CD4-positive, alpha-beta memory T cell (primary cell): ENCODE results near the gene SERPINB1. TPM values are rescaled to one million over a fixed set of nuclear protein-coding genes. Genes with fewer than 3 reads are reported as not detected.

ENCODE experiments used
- CTCF ChIA-PET: fragments of 350-600 bp; sonication (Branson Sonifier 250); formaldehyde crosslinking; loops from one replicate; lab custom pipeline; 2021; ENCODE audit warnings: inconsistent platforms; ENCODE audit not compliant: partially characterized antibody; lab: Charles Lee
- POLR2A ChIA-PET: fragments of 350-600 bp; sonication (Branson Sonifier 250); formaldehyde crosslinking; loops from one replicate; lab custom pipeline; 2021; ENCODE audit not compliant: partially characterized antibody; lab: Charles Lee
- DNase-seq, 5 donors: peaks; one replicate each; pipeline versions ENCODE4 v3.0.0 to v3.0.0-alpha.2; 2020 to 2022; ENCODE audit warnings: mixed read lengths in 1 of 5
- H3K27ac ChIP-seq: one replicate; pipeline ENCODE4 v1.7.0; 2013; ENCODE audit warnings: low read depth, low read length
- H3K27me3 ChIP-seq: 2 replicates; pipeline ENCODE4 v1.7.0; 2013; ENCODE audit warnings: mild to moderate bottlenecking, low read length, moderate library complexity; ENCODE audit not compliant: insufficient read depth
- H3K36me3 ChIP-seq: 2 replicates; pipeline ENCODE4 v1.7.0; 2013; ENCODE audit warnings: mild to moderate bottlenecking, low read length, moderate library complexity; ENCODE audit not compliant: insufficient read depth
- H3K4me1 ChIP-seq: 2 replicates; pipeline ENCODE4 v1.7.0; 2013; ENCODE audit warnings: mild to moderate bottlenecking, low read length, moderate library complexity; ENCODE audit not compliant: insufficient read depth
- H3K4me3 ChIP-seq, 2 donors: one replicate each; pipeline ENCODE4 v1.7.0; 2013; ENCODE audit warnings: low read length in 2 of 2, mild to moderate bottlenecking in 1 of 2
- H3K9me3 ChIP-seq, 2 donors: one replicate each; pipeline ENCODE4 v1.7.0; 2013; ENCODE audit warnings: low read length in 2 of 2, control low read depth in 1 of 2; ENCODE audit not compliant: control insufficient read depth in 1 of 2
- H3K27ac Mint-ChIP-seq, 7 donors: one replicate each; pipeline ENCODE4 v1.8.0; 2020 to 2021; ENCODE audit warnings: mixed read lengths in 7 of 7, mild to moderate bottlenecking in 6 of 7, inconsistent platforms in 3 of 7, moderate library complexity in 3 of 7
- H3K27me3 Mint-ChIP-seq, 2 donors: one replicate each; pipeline ENCODE4 v1.8.0; 2020 to 2021; ENCODE audit warnings: mixed read lengths in 2 of 2
- H3K36me3 Mint-ChIP-seq, 2 donors: one replicate each; pipeline ENCODE4 v1.8.0; 2020 to 2021; ENCODE audit warnings: mixed read lengths in 2 of 2, inconsistent platforms in 1 of 2, mild to moderate bottlenecking in 1 of 2
- H3K4me1 Mint-ChIP-seq, 4 donors: one replicate each; pipeline ENCODE4 v1.8.0; 2020 to 2021; ENCODE audit warnings: mixed read lengths in 4 of 4, mild to moderate bottlenecking in 1 of 4
- H3K4me3 Mint-ChIP-seq, 8 donors: one replicate each; pipeline ENCODE4 v1.8.0; 2020 to 2021; ENCODE audit warnings: mixed read lengths in 8 of 8, mild to moderate bottlenecking in 7 of 8, moderate library complexity in 6 of 8, inconsistent platforms in 3 of 8
- H3K9me3 Mint-ChIP-seq, 8 donors: one replicate each; pipeline ENCODE4 v1.8.0; 2020 to 2021; ENCODE audit warnings: mixed read lengths in 8 of 8, mild to moderate bottlenecking in 5 of 8, inconsistent platforms in 3 of 8, moderate library complexity in 1 of 8
- intact Hi-C: fragments of 100-400 bp; cut with micrococcal nuclease; formaldehyde crosslinking; loops from one replicate; pipeline ENCODE4 v1.15.1; 2023
- polyA plus RNA-seq, 2 donors: library from polyadenylated mRNA; unstranded; fragments of 300-500 nt; fragmentation: Illumina TruSeq; gene quantifications; one replicate each; pipeline ENCODE4 v1.2.3, GENCODE V29; 2021
- total RNA-seq, 2 experiments: library from RNA; stranded (reverse); gene quantifications; one replicate each; pipeline ENCODE4 v1.2.3, GENCODE V29; 2021

SERPINB1 gene
- total and polyA plus RNA-seq, 4 experiments from 2014 or later: 56.7 to 159 (median 92.2) TPM

GRCh38 chr6:2793534-2794151 is 48.0 kb downstream of the SERPINB1 start:
- Histone ChIP-seq H3K27me3 (no peaks in the 10 kb centered on the region), H3K36me3 (no peaks in the 10 kb centered on the region), H3K4me1 (peaks cover 26% of the 10 kb centered on the region), H3K9me3 (no peaks in the 10 kb centered on the region), H3K27ac (no peak overlapping the region), H3K4me3 (no peak overlapping the region)
- CTCF ChIA-PET: interaction anchor here (0.6 to 5.8 kb wide), 5 partner anchors 10 to 657 kb away, joined by 3 to 80 read pairs (median 4); partner anchors contain the start of gene SERPINB1
- DNase-seq: peak in 3 of 5 donors; percentile 8 to 19 (median 17)
- peak overlapping the region in 7 of 8 donors; percentile 36 to 65 (median 55) for H3K4me3 Mint-ChIP-seq
- intact Hi-C loops: no loop called here
- peak overlapping the region; percentile 33 to 80 (median 67) for H3K27ac Mint-ChIP-seq
- no peaks in the 10 kb centered on the region for H3K27me3 Mint-ChIP-seq
- H3K9me3 Mint-ChIP-seq: no peaks in the 10 kb centered on the region
- POLR2A ChIA-PET: interaction anchor here (1.0 to 1.3 kb wide), 2 partner anchors 27 to 47 kb away, joined by 3 to 4 read pairs; no protein-coding TSS in a partner anchor
- peaks cover 19 to 35% (median 26%) of the 10 kb centered on the region in 4 donors for H3K4me1 Mint-ChIP-seq
- H3K36me3 Mint-ChIP-seq: peaks cover 3 to 5% of the 10 kb centered on the region in 2 donors

GRCh38 chr6:2792330-2793110 is 49.1 kb downstream of the SERPINB1 start:
- POLR2A ChIA-PET: interaction anchor here (1.2 to 2.4 kb wide), 4 partner anchors 48 to 139 kb away, joined by 3 to 13 read pairs (median 4); partner anchors contain the start of gene SERPINB1
- no peaks in the 10 kb centered on the region for H3K27me3 ChIP-seq
- H3K4me3 Mint-ChIP-seq: no peak overlapping the region
- no peaks in the 10 kb centered on the region for H3K27me3 Mint-ChIP-seq
- H3K36me3 Mint-ChIP-seq: peaks cover 7 to 10% of the 10 kb centered on the region in 2 donors
- DNase-seq: no peak
- H3K36me3 ChIP-seq: no peaks in the 10 kb centered on the region
- CTCF ChIA-PET: interaction anchor here (1.1 to 5.8 kb wide), 10 partner anchors 14 to 151 kb away, joined by 3 to 80 read pairs (median 8); partner anchors contain the start of gene SERPINB1
- H3K27ac Mint-ChIP-seq: peak overlapping the region in 4 of 7 donors; percentile 25 to 62 (median 46)
- no peak overlapping the region for H3K27ac ChIP-seq
- peaks cover 26% of the 10 kb centered on the region for H3K4me1 ChIP-seq
- intact Hi-C loops: no loop called here
- peaks cover 19 to 35% (median 26%) of the 10 kb centered on the region in 4 donors for H3K4me1 Mint-ChIP-seq
- H3K9me3 Mint-ChIP-seq: no peaks in the 10 kb centered on the region
- H3K9me3 ChIP-seq: no peaks in the 10 kb centered on the region
- H3K4me3 ChIP-seq: no peak overlapping the region

- Mint-ChIP-seq H3K36me3 (peaks cover 12 to 13% of the 10 kb centered on the region in 2 donors), H3K4me1 (peaks cover 22 to 35% (median 26%) of the 10 kb centered on the region in 4 donors), H3K4me3 (peak overlapping the region in 6 of 8 donors; percentile 17 to 61 (median 40)), H3K9me3 (no peaks in the 10 kb centered on the region), H3K27me3 (no peaks in the 10 kb centered on the region), H3K27ac (peak overlapping the region; percentile 36 to 83 (median 68))
- peaks cover 26% of the 10 kb centered on the region for H3K4me1 ChIP-seq
- H3K4me3 ChIP-seq: no peak overlapping the region
- ChIA-PET POLR2A (interaction anchor here (0.7 to 2.4 kb wide), 7 partner anchors 43 to 198 kb away, joined by 3 to 13 read pairs (median 4); partner anchors contain the start of gene SERPINB1), CTCF (interaction anchor here (0.6 to 5.8 kb wide), 32 partner anchors 9 to 266 kb away, joined by 3 to 80 read pairs (median 4); partner anchors contain the start of gene SERPINB1)
- H3K27ac ChIP-seq: no peak overlapping the region
- intact Hi-C loops: loop anchor here (1.0 kb wide), 4 partner anchors 55 to 198 kb away; no protein-coding TSS in a partner anchor
- no peaks in the 10 kb centered on the region for H3K9me3 ChIP-seq
- H3K36me3 ChIP-seq: no peaks in the 10 kb centered on the region
- no peaks in the 10 kb centered on the region for H3K27me3 ChIP-seq
- no peak for DNase-seq
Observed at GRCh38 chr6:2791450-2791974, 50.2 kb downstream of the SERPINB1 start.

GRCh38 chr6:2790588-2791449 is 50.8 kb downstream of the SERPINB1 start:
- no peaks in the 10 kb centered on the region for H3K36me3 ChIP-seq
- intact Hi-C loops: loop anchor here (1.0 kb wide), 4 partner anchors 55 to 198 kb away; no protein-coding TSS in a partner anchor
- CTCF ChIA-PET: interaction anchor here (0.6 to 5.8 kb wide), 32 partner anchors 9 to 267 kb away, joined by 3 to 80 read pairs (median 4); partner anchors contain the start of gene SERPINB1
- H3K4me3 ChIP-seq: no peak overlapping the region
- H3K4me1 Mint-ChIP-seq: peaks cover 24 to 35% (median 30%) of the 10 kb centered on the region in 4 donors
- peaks cover 26% of the 10 kb centered on the region for H3K4me1 ChIP-seq
- H3K27ac Mint-ChIP-seq: peak overlapping the region; percentile 27 to 83 (median 68)
- H3K4me3 Mint-ChIP-seq: peak overlapping the region in 6 of 8 donors; percentile 17 to 61 (median 40)
- no peaks in the 10 kb centered on the region for H3K9me3 ChIP-seq
- H3K27ac ChIP-seq: no peak overlapping the region
- POLR2A ChIA-PET: interaction anchor here (0.7 to 2.4 kb wide), 7 partner anchors 44 to 199 kb away, joined by 3 to 13 read pairs (median 4); partner anchors contain the start of gene SERPINB1
- DNase-seq: peak; percentile 41 to 57 (median 53)
- peaks cover 18% of the 10 kb centered on the region in 2 donors for H3K36me3 Mint-ChIP-seq
- no peaks in the 10 kb centered on the region for H3K27me3 Mint-ChIP-seq
- no peaks in the 10 kb centered on the region for H3K9me3 Mint-ChIP-seq
- H3K27me3 ChIP-seq: no peaks in the 10 kb centered on the region

GRCh38 chr6:2786269-2786668 is 55.4 kb downstream of the SERPINB1 start:
- H3K4me3 Mint-ChIP-seq: no peak overlapping the region
- ChIA-PET CTCF (no interaction called here), POLR2A (no interaction called here)
- Histone ChIP-seq H3K4me3 (no peak overlapping the region), H3K4me1 (peaks cover 5% of the 10 kb centered on the region), H3K9me3 (no peaks in the 10 kb centered on the region), H3K27me3 (no peaks in the 10 kb centered on the region), H3K36me3 (peaks cover 15% of the 10 kb centered on the region), H3K27ac (no peak overlapping the region)
- intact Hi-C loops: no loop called here
- H3K27ac Mint-ChIP-seq: peak overlapping the region in 1 of 7 donors; percentile 32
- no peak for DNase-seq
- H3K4me1 Mint-ChIP-seq: peaks cover 8 to 28% (median 12%) of the 10 kb centered on the region in 4 donors
- H3K27me3 Mint-ChIP-seq: no peaks in the 10 kb centered on the region
- H3K9me3 Mint-ChIP-seq: peaks cover 0 to 2% (median 0%) of the 10 kb centered on the region in 8 donors
- peaks cover 31 to 53% of the 10 kb centered on the region in 2 donors for H3K36me3 Mint-ChIP-seq

- H3K4me3 ChIP-seq: no peak overlapping the region
- intact Hi-C loops: no loop called here
- peaks cover 0 to 2% (median 0%) of the 10 kb centered on the region in 8 donors for H3K9me3 Mint-ChIP-seq
- POLR2A ChIA-PET: interaction anchor here (0.7 kb wide), 1 partner anchor 57 kb away, joined by 4 read pairs; the partner anchor contains the start of gene SERPINB1
- CTCF ChIA-PET: interaction anchor here (0.7 kb wide), 1 partner anchor 12 kb away, joined by 3 read pairs; no protein-coding TSS in a partner anchor
- DNase-seq: no peak
- peaks cover 8 to 21% (median 13%) of the 10 kb centered on the region in 4 donors for H3K4me1 Mint-ChIP-seq
- no peaks in the 10 kb centered on the region for H3K27me3 ChIP-seq
- no peaks in the 10 kb centered on the region for H3K9me3 ChIP-seq
- no peaks in the 10 kb centered on the region for H3K27me3 Mint-ChIP-seq
- peak overlapping the region in 1 of 7 donors; percentile 4 for H3K27ac Mint-ChIP-seq
- H3K4me1 ChIP-seq: no peaks in the 10 kb centered on the region
- no peak overlapping the region for H3K27ac ChIP-seq
- H3K36me3 ChIP-seq: peaks cover 21% of the 10 kb centered on the region
- H3K36me3 Mint-ChIP-seq: peaks cover 44 to 65% of the 10 kb centered on the region in 2 donors
- H3K4me3 Mint-ChIP-seq: no peak overlapping the region
Observed at GRCh38 chr6:2784930-2785329, 56.7 kb downstream of the SERPINB1 start.
